ENCODE data around the gene CREG1. TPM values are rescaled to one million over a fixed set of nuclear protein-coding genes. Genes with fewer than 3 reads are reported as not detected.
A peak's percentile ranks its signal among the peaks of the same experiment; 100 is the strongest.
"Not testable (repeated sequence)": the region's sequence is repeated elsewhere in the genome, so short reads cannot be mapped to it uniquely, and the experiment has no call there.

CREG1 gene
- polyA plus RNA-seq, 1 donor, result 119 TPM

- no peak for DNase-seq
These were observed 12.4 kb upstream of the CREG1 start for GRCh38 chr1:167565922-167566321.

GRCh38 chr1:167564612-167565270, 11.2 kb upstream of the CREG1 start:
- no peak for DNase-seq

GRCh38 chr1:167563579-167564246, 10.2 kb upstream of the CREG1 start:
- no peak for DNase-seq

- no peak for DNase-seq
These were observed 9.1 kb upstream of the CREG1 start for GRCh38 chr1:167562702-167563101.

GRCh38 chr1:167561753-167562152, 8.2 kb upstream of the CREG1 start:
- DNase-seq, result no peak

- peak; percentile 74 for DNase-seq
These were observed 2.6 kb upstream of the CREG1 start for GRCh38 chr1:167555971-167556714.

- not testable (repeated sequence) for DNase-seq
These were observed 1.5 kb upstream of the CREG1 start for GRCh38 chr1:167555072-167555471.

- peak; percentile 8 for DNase-seq
These were observed 642 bp upstream of the CREG1 start for GRCh38 chr1:167554028-167554779.

- no peak for DNase-seq
These were observed 2.2 kb downstream of the CREG1 start for GRCh38 chr1:167551362-167551761.

- no peak for DNase-seq
These were observed 5.3 kb downstream of the CREG1 start for GRCh38 chr1:167548059-167548932.

GRCh38 chr1:167546935-167547334, 6.6 kb downstream of the CREG1 start:
- DNase-seq, result no peak

- no peak for DNase-seq
These were observed 8.2 kb downstream of the CREG1 start for GRCh38 chr1:167545349-167545748.

GRCh38 chr1:167544447-167545093, 9.0 kb downstream of the CREG1 start:
- no peak for DNase-seq

- no peak for DNase-seq
These were observed 10.2 kb downstream of the CREG1 start for GRCh38 chr1:167543199-167543990.

GRCh38 chr1:167542109-167543032, 11.2 kb downstream of the CREG1 start:
- DNase-seq, result no peak

GRCh38 chr1:167541610-167542009, 12.0 kb downstream of the CREG1 start:
- DNase-seq, result no peak

GRCh38 chr1:167541003-167541402, 12.6 kb downstream of the CREG1 start:
- DNase-seq, result no peak

GRCh38 chr1:167538657-167539056, 14.9 kb downstream of the CREG1 start:
- DNase-seq, result no peak

- DNase-seq, result peak; percentile 81
These were observed 19.7 kb downstream of the CREG1 start for GRCh38 chr1:167533851-167534300.
